HepG2 (cell line): Measurements from ENCODE around the gene SDR39U1. TPM values are rescaled to one million over a fixed set of nuclear protein-coding genes. Genes with fewer than 3 reads are reported as not detected.
A peak's percentile ranks its signal among the peaks of the same experiment; 100 is the strongest.

ENCODE experiments used
- ARID2 ChIP-seq: sonication (generic); formaldehyde crosslinking; IDR thresholded peaks from 2 replicates; pipeline ENCODE4 v1.8.1; 2022; ENCODE audit warnings: mild to moderate bottlenecking, missing genetic modification reagents, borderline replicate concordance
- BORCS8-MEF2B ChIP-seq: sonication (generic); formaldehyde crosslinking; IDR thresholded peaks from 2 replicates; pipeline ENCODE4 v1.8.0; 2022; ENCODE audit warnings: mild to moderate bottlenecking, missing genetic modification reagents
- CBX2 ChIP-seq, 2 experiments: fragments of 200-600 bp in 1 of 2; sonication (generic); formaldehyde crosslinking in 1 of 2; IDR thresholded peaks; 2 replicates each; pipeline versions ENCODE4 v1.7.0 to v1.8.1; 2018 to 2022; ENCODE audit warnings: low read depth in 2 of 2, low read length in 1 of 2, mild to moderate bottlenecking in 1 of 2, missing genetic modification reagents in 1 of 2
- CCAR2 ChIP-seq: fragments of 200-400 bp; formaldehyde crosslinking; optimal IDR thresholded peaks from 2 replicates; pipeline ENCODE3; 2018; ENCODE audit warnings: low read depth, mild to moderate bottlenecking, low read length, moderate library complexity
- EEA1 ChIP-seq: sonication (generic); formaldehyde crosslinking; IDR thresholded peaks from 2 replicates; pipeline ENCODE4 v1.5.1; 2020; ENCODE audit warnings: mild to moderate bottlenecking, missing genetic modification reagents, borderline replicate concordance
- ETV5 ChIP-seq: IDR thresholded peaks from 2 replicates; pipeline ENCODE4 v1.6.1; 2018; ENCODE audit warnings: missing biosample characterization, missing genetic modification reagents, inconsistent platforms, borderline replicate concordance
- FLYWCH1 ChIP-seq: sonication (generic); formaldehyde crosslinking; IDR thresholded peaks from 2 replicates; pipeline ENCODE4 v1.8.1; 2023; ENCODE audit warnings: mild to moderate bottlenecking, missing genetic modification reagents
- FOXP1 ChIP-seq, 2 experiments: fragments of 450-650 bp in 1 of 2; IDR thresholded peaks; 2 replicates each; pipeline ENCODE4 v1.6.1; 2017 to 2018; ENCODE audit warnings: antibody characterized with exemption in 1 of 2
- JARID2 ChIP-seq: sonication (generic); formaldehyde crosslinking; IDR thresholded peaks from 2 replicates; pipeline ENCODE4 v1.8.1; 2023; ENCODE audit warnings: missing genetic modification reagents, inconsistent platforms; ENCODE audit not compliant: insufficient replicate concordance
- NONO ChIP-seq, 2 experiments: fragments of 450-650 bp in 1 of 2; sonication (generic) in 1 of 2; formaldehyde crosslinking in 1 of 2; IDR thresholded peaks in 1 of 2; conservative IDR thresholded peaks in 1 of 2; 2 replicates each; pipeline versions ENCODE4 v1.6.1 to v1.8.0; 2017 to 2022; ENCODE audit warnings: mild to moderate bottlenecking in 1 of 2, missing genetic modification reagents in 1 of 2, moderate library complexity in 1 of 2
- NPAS2 ChIP-seq: sonication (generic); formaldehyde crosslinking; IDR thresholded peaks from 2 replicates; pipeline ENCODE4 v1.8.0; 2022; ENCODE audit warnings: mild to moderate bottlenecking, missing genetic modification reagents, borderline replicate concordance
- RARG ChIP-seq: sonication (generic); formaldehyde crosslinking; IDR thresholded peaks from 2 replicates; pipeline ENCODE4 v1.4.0; 2020; ENCODE audit warnings: low read depth, mild to moderate bottlenecking, missing genetic modification reagents
- RCOR2 ChIP-seq: IDR thresholded peaks from 2 replicates; pipeline ENCODE4 v1.6.1; 2016; ENCODE audit warnings: missing biosample characterization, missing genetic modification reagents
- SNAPC5 ChIP-seq: sonication (generic); formaldehyde crosslinking; IDR thresholded peaks from 2 replicates; pipeline ENCODE4 v1.8.1; 2023; ENCODE audit warnings: mild to moderate bottlenecking, missing genetic modification reagents, borderline replicate concordance
- TBP ChIP-seq: sonication (generic); formaldehyde crosslinking; IDR thresholded peaks from 2 replicates; pipeline ENCODE4 v1.5.0; 2020; ENCODE audit warnings: missing genetic modification reagents
- TEAD2 ChIP-seq: sonication (generic); formaldehyde crosslinking; IDR thresholded peaks from 2 replicates; pipeline ENCODE4 v1.9.0; 2021; ENCODE audit warnings: missing genetic modification reagents
- UBTF ChIP-seq: sonication (generic); formaldehyde crosslinking; IDR thresholded peaks from 2 replicates; pipeline ENCODE4 v1.4.0; 2020; ENCODE audit warnings: mild to moderate bottlenecking, missing genetic modification reagents
- YY1 ChIP-seq: IDR thresholded peaks from 2 replicates; pipeline ENCODE4 v1.6.1; 2011; ENCODE audit warnings: low read length, low read depth, moderate library complexity, mild to moderate bottlenecking; ENCODE audit not compliant: insufficient read depth, insufficient replicate concordance
- ZBTB10 ChIP-seq: sonication (generic); formaldehyde crosslinking; IDR thresholded peaks from 2 replicates; pipeline ENCODE4 v1.4.0; 2020; ENCODE audit warnings: missing genetic modification reagents, borderline replicate concordance
- ZMYM4 ChIP-seq: sonication (generic); formaldehyde crosslinking; IDR thresholded peaks from 2 replicates; pipeline ENCODE4 v1.8.1; 2023; ENCODE audit warnings: mild to moderate bottlenecking, missing genetic modification reagents
- ZNF33A ChIP-seq: sonication (generic); formaldehyde crosslinking; IDR thresholded peaks from 2 replicates; pipeline ENCODE4 v1.5.1; 2020; ENCODE audit warnings: missing genetic modification reagents, mild to moderate bottlenecking, moderate library complexity, borderline replicate concordance
- ZNF383 ChIP-seq: sonication (generic); formaldehyde crosslinking; IDR thresholded peaks from 2 replicates; pipeline ENCODE4 v1.4.0; 2020; ENCODE audit warnings: missing genetic modification reagents, mild to moderate bottlenecking, borderline replicate concordance
- ZNF484 ChIP-seq: sonication (generic); formaldehyde crosslinking; IDR thresholded peaks from 2 replicates; pipeline ENCODE4 v1.5.1; 2020; ENCODE audit warnings: mild to moderate bottlenecking, low read depth, missing genetic modification reagents, borderline replicate concordance
- ZNF569 ChIP-seq: sonication (generic); formaldehyde crosslinking; IDR thresholded peaks from 2 replicates; pipeline ENCODE4 v1.5.0; 2020; ENCODE audit warnings: mild to moderate bottlenecking, missing genetic modification reagents, moderate library complexity, borderline replicate concordance
- polyA plus RNA-seq, 8 experiments: library from polyadenylated mRNA; depleted of rRNA in 3 of 8; stranded (reverse) in 7 of 8; unstranded in 1 of 8; fragments of >200 nt; fragmentation: Illumina TruSeq in 4 of 8; extraction: Trizol in 4 of 8; gene quantifications; 2 replicates each; pipeline versions ENCODE4 v1.2.1 to v1.2.3, GENCODE V29; 2011 to 2016; ENCODE audit warnings: low read depth in 4 of 8, missing spikeins in 1 of 8, mixed read lengths in 1 of 8; ENCODE audit not compliant: insufficient read depth in 1 of 8
- total RNA-seq, 5 experiments: library from RNA; depleted of rRNA; stranded (reverse); fragments of >200 nt; fragmentation: Illumina TruSeq; extraction: Trizol; gene quantifications; 2 replicates each; pipeline ENCODE4 v1.2.3, GENCODE V29; 2016; ENCODE audit warnings: low read depth in 1 of 5

SDR39U1 gene
- total and polyA plus RNA-seq, 2 of the 13 experiments (the other 11 are each of a cell fraction or from before 2014, with no cell fraction given): 34.4 to 129 TPM

- TF ChIP-seq JARID2 (CRISPR knock-in tag): no peak
- TF ChIP-seq ZNF569 (CRISPR knock-in tag): no peak
- TF ChIP-seq RARG (CRISPR knock-in tag): no peak
- no peak for TF ChIP-seq ZNF33A (CRISPR knock-in tag)
- TF ChIP-seq TBP (CRISPR knock-in tag): no peak
- peak; percentile 42 for TF ChIP-seq YY1
- peak; percentile 7; the same call in 1 of the 2 replicates for TF ChIP-seq SNAPC5 (CRISPR knock-in tag)
- no peak for TF ChIP-seq NONO (IDR thresholded peaks at IDR 0.05)
- peak; percentile 68 for TF ChIP-seq NONO (CRISPR knock-in tag; conservative IDR thresholded peaks at IDR 0.05)
- TF ChIP-seq FLYWCH1 (CRISPR knock-in tag): no peak
- no peak for TF ChIP-seq ZNF383
- no peak for TF ChIP-seq NPAS2 (CRISPR knock-in tag)
- TF ChIP-seq ZBTB10 (CRISPR knock-in tag): peak; percentile 66; the same call in 1 of the 2 replicates
- peak; percentile 85 for TF ChIP-seq BORCS8-MEF2B (CRISPR knock-in tag)
- peak; percentile 97 for TF ChIP-seq UBTF
- no peak for TF ChIP-seq CCAR2
- TF ChIP-seq ZMYM4 (CRISPR knock-in tag): peak; percentile 70
- no peak for TF ChIP-seq RCOR2 (CRISPR knock-in tag)
- no peak for TF ChIP-seq CBX2 (IDR thresholded peaks at IDR 0.05; ENCODE audit: low read depth, low read length)
- TF ChIP-seq CBX2 (CRISPR knock-in tag; IDR thresholded peaks at IDR 0.05; ENCODE audit: low read depth): peak; percentile 90; the same call in 1 of the 2 replicates
- TF ChIP-seq ZNF484 (CRISPR knock-in tag): 0 out of 2 replicates have a peak, but pooled peaks have one; percentile 82
- TF ChIP-seq ETV5: peak; percentile 91
- TF ChIP-seq ARID2: no peak
- TF ChIP-seq FOXP1 (IDR thresholded peaks at IDR 0.05): no peak
- no peak for TF ChIP-seq FOXP1 (CRISPR knock-in tag; IDR thresholded peaks at IDR 0.05)
- TF ChIP-seq EEA1: peak; percentile 83; the same call in 1 of the 2 replicates
- no peak for TF ChIP-seq TEAD2
Observed at GRCh38 chr14:24429395-24430142, 13.0 kb downstream of the SDR39U1 start, which contains the start of the genes CBLN3 and KHNYN (continued).
